Activated CD8-positive, alpha-beta T cell treated with anti-CD3 and anti-CD28 coated beads for 36 hours (primary cell): ENCODE data around the gene BIRC6. TPM values are rescaled to one million over a fixed set of nuclear protein-coding genes. Genes with fewer than 3 reads are reported as not detected.

Source experiments
- ATAC-seq: fragments of 200-7000 bp; cut with Tn5 transposase; one replicate; pipeline ENCODE4 v1.10.0; 2021; ENCODE audit warnings: mild to moderate bottlenecking, moderate library complexity
- CTCF ChIA-PET: fragments of 350-600 bp; sonication (Branson Sonifier 250); formaldehyde crosslinking; loops from one replicate; lab custom pipeline; 2021; ENCODE audit warnings: antibody characterized with exemption; lab: Charles Lee
- POLR2A ChIA-PET: fragments of 350-600 bp; sonication (Branson Sonifier 250); formaldehyde crosslinking; loops from one replicate; lab custom pipeline; 2021; ENCODE audit warnings: antibody characterized with exemption; lab: Charles Lee
- DNase-seq: peaks from one replicate; pipeline ENCODE4 v3.0.0-alpha.2; 2020
- H3K27ac Mint-ChIP-seq: one replicate; pipeline ENCODE4 v1.8.0; 2021; ENCODE audit warnings: mild to moderate bottlenecking, mixed read lengths
- H3K27me3 Mint-ChIP-seq: one replicate; pipeline ENCODE4 v1.8.0; 2021; ENCODE audit warnings: mixed read lengths
- H3K36me3 Mint-ChIP-seq: one replicate; pipeline ENCODE4 v1.8.0; 2021; ENCODE audit warnings: low read depth, mixed read lengths
- H3K4me1 Mint-ChIP-seq: one replicate; pipeline ENCODE4 v1.8.0; 2021; ENCODE audit warnings: low read depth, mixed read lengths
- H3K4me3 Mint-ChIP-seq: one replicate; pipeline ENCODE4 v1.8.0; 2021; ENCODE audit warnings: mild to moderate bottlenecking, moderate library complexity, mixed read lengths
- H3K9me3 Mint-ChIP-seq: one replicate; pipeline ENCODE4 v1.8.0; 2021; ENCODE audit warnings: mixed read lengths
- intact Hi-C: fragments of 100-400 bp; cut with micrococcal nuclease; formaldehyde crosslinking; loops from one replicate; pipeline ENCODE4 v1.10.0; 2022
- total RNA-seq, 2 experiments: library from RNA; stranded (reverse); gene quantifications; one replicate each; pipeline ENCODE4 v1.2.3, GENCODE V29; 2021
- TF ChIP-seq, protein P1 (sequence below): fragments of 200-600 bp; IDR thresholded peaks from one replicate; pipeline ENCODE4 v1.8.0; 2022; ENCODE audit warnings: antibody characterized with exemption, mild to moderate bottlenecking

BIRC6 gene
- total RNA-seq, 2 experiments from 2014 or later = 68.8 to 69.6 TPM

GRCh38 chr2:32506446-32506845 lies 149.6 kb downstream of the BIRC6 start:
- Mint-ChIP-seq H3K27me3 (no peaks in the 10 kb centered on the region), H3K4me1 (peaks cover 2% of the 10 kb centered on the region), H3K36me3 (peaks cover 31% of the 10 kb centered on the region), H3K4me3 (no peak overlapping the region), H3K27ac (peak overlapping the region; percentile 12), H3K9me3 (no peaks in the 10 kb centered on the region)
- CTCF ChIA-PET = interaction anchor here (1.7 kb wide), 1 partner anchor 9 kb away, joined by 4 read pairs; no protein-coding TSS in a partner anchor
- POLR2A ChIA-PET = interaction anchor here (1.1 kb wide), 1 partner anchor 17 kb away, joined by 4 read pairs; no protein-coding TSS in a partner anchor
- ATAC-seq (no peak), DNase-seq (no peak)
- intact Hi-C loops = no loop called here
- TF ChIP-seq, protein P1, sequence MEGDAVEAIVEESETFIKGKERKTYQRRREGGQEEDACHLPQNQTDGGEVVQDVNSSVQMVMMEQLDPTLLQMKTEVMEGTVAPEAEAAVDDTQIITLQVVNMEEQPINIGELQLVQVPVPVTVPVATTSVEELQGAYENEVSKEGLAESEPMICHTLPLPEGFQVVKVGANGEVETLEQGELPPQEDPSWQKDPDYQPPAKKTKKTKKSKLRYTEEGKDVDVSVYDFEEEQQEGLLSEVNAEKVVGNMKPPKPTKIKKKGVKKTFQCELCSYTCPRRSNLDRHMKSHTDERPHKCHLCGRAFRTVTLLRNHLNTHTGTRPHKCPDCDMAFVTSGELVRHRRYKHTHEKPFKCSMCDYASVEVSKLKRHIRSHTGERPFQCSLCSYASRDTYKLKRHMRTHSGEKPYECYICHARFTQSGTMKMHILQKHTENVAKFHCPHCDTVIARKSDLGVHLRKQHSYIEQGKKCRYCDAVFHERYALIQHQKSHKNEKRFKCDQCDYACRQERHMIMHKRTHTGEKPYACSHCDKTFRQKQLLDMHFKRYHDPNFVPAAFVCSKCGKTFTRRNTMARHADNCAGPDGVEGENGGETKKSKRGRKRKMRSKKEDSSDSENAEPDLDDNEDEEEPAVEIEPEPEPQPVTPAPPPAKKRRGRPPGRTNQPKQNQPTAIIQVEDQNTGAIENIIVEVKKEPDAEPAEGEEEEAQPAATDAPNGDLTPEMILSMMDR = no peak

DNA sequence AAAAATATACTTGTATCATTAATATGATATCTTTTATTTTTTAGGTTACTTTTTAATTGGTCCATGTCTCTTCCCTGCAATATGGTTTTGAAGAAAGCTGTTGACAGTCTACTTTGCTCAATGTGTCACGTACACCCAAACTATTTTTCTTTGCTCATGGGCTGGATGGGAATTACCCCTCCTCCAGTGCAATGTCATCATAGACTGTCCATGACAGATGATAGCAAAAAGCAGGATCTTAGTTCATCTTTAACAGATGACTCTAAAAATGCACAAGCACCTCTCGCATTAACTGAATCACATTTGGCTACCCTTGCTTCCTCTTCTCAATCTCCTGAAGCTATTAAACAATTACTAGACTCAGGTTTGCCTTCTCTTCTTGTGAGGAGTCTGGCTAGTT lies 158.1 kb downstream of the BIRC6 start:
- Mint-ChIP-seq H3K36me3 (peaks cover 47% of the 10 kb centered on the region), H3K4me3 (no peak overlapping the region), H3K4me1 (no peaks in the 10 kb centered on the region), H3K27ac (no peak overlapping the region), H3K9me3 (no peaks in the 10 kb centered on the region), H3K27me3 (no peaks in the 10 kb centered on the region)
- intact Hi-C loops = no loop called here
- DNase-seq (no peak), ATAC-seq (no peak)
- ChIA-PET POLR2A (no interaction called here), CTCF (interaction anchor here (1.5 kb wide), 1 partner anchor 8 kb away, joined by 4 read pairs; no protein-coding TSS in a partner anchor)
- TF ChIP-seq, protein P1 = no peak

- Mint-ChIP-seq H3K4me3 (no peak overlapping the region), H3K36me3 (peaks cover 43% of the 10 kb centered on the region), H3K27me3 (no peaks in the 10 kb centered on the region), H3K9me3 (no peaks in the 10 kb centered on the region), H3K4me1 (no peaks in the 10 kb centered on the region), H3K27ac (no peak overlapping the region)
- no peak for ATAC-seq
- no peak for DNase-seq
- intact Hi-C loops = no loop called here
- ChIA-PET CTCF (interaction anchor here (1.1 kb wide), 1 partner anchor 12 kb away, joined by 4 read pairs; no protein-coding TSS in a partner anchor), POLR2A (interaction anchor here (0.9 kb wide), 1 partner anchor 9 kb away, joined by 3 read pairs; no protein-coding TSS in a partner anchor)
- TF ChIP-seq, protein P1 = no peak
Measured at GRCh38 chr2:32516567-32516966, 159.7 kb downstream of the BIRC6 start.

DNA sequence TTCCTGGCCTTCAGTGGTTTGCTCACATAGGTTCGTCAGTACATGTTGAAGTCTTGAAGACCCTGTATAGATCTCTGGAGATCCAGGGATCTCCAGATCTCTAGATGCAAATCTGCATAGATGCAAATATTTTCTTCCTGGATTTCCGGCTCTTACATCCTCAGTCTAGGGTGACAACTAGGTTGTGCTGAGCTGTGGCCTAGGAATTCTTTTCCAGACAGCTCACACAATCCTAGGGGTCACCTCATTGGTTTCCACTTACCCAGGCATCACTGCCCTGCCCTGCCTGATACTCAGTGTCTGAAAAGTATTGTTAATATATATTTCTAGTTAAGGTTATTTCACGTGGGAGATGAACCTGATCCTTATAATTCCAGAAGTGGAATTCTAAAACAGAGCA lies 165.9 kb downstream of the BIRC6 start:
- Mint-ChIP-seq H3K36me3 (peaks cover 37% of the 10 kb centered on the region), H3K27ac (no peak overlapping the region), H3K4me1 (no peaks in the 10 kb centered on the region), H3K4me3 (no peak overlapping the region), H3K9me3 (no peaks in the 10 kb centered on the region), H3K27me3 (no peaks in the 10 kb centered on the region)
- ATAC-seq (no peak), DNase-seq (no peak)
- intact Hi-C loops = no loop called here
- TF ChIP-seq, protein P1 = no peak
- ChIA-PET POLR2A (no interaction called here), CTCF (no interaction called here)

DNA sequence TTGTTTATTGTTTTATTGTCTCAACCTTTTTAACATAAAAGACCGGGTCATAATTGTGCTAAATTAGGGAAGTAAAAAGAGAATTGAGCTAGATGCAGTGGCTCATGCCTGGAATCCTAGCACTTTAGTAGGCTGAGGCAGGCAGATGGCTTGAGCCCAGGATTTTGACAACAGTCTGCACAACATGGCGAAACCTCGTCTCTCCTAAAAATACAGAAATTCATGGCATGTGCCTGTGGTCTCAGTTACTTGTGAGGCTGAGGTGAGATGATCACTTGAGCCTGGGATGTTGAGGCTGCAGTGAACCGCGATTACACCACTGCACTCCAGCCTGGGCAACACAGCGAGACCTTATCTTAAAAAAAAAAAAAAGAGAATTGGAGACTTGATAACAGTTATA lies 166.9 kb downstream of the BIRC6 start:
- no peak overlapping the region for H3K27ac Mint-ChIP-seq
- TF ChIP-seq, protein P1 = no peak
- no peaks in the 10 kb centered on the region for H3K27me3 Mint-ChIP-seq
- no peaks in the 10 kb centered on the region for H3K9me3 Mint-ChIP-seq
- POLR2A ChIA-PET = no interaction called here
- no peak overlapping the region for H3K4me3 Mint-ChIP-seq
- no peak for DNase-seq
- ATAC-seq = no peak
- H3K36me3 Mint-ChIP-seq = peaks cover 37% of the 10 kb centered on the region
- intact Hi-C loops = no loop called here
- CTCF ChIA-PET = no interaction called here
- no peaks in the 10 kb centered on the region for H3K4me1 Mint-ChIP-seq
